Kidney glomerular epithelial cell (primary cell): Measurements from ENCODE around the gene FMN1.

Experiments used
- DNase-seq: peaks from one replicate; lab custom pipeline; 2025; lab: John Stamatoyannopoulos, UW

Gene FMN1

GRCh38 chr15:33198541-33198940 lies 4.0 kb upstream of the FMN1 start:
- DNase-seq = no peak

GRCh38 chr15:33197636-33198035 lies 3.1 kb upstream of the FMN1 start:
- no peak for DNase-seq

- no peak for DNase-seq
Observed at GRCh38 chr15:33194237-33194636, 277 bp downstream of the FMN1 start.

GRCh38 chr15:33191591-33191990 lies 2.9 kb downstream of the FMN1 start:
- no peak for DNase-seq

- DNase-seq = no peak
Observed at GRCh38 chr15:33190539-33190938, 4.0 kb downstream of the FMN1 start.

- no peak for DNase-seq
Observed at GRCh38 chr15:33188641-33189257, 5.8 kb downstream of the FMN1 start.

GRCh38 chr15:33188159-33188558 lies 6.4 kb downstream of the FMN1 start:
- DNase-seq = no peak

GRCh38 chr15:33183334-33183733 lies 11.2 kb downstream of the FMN1 start:
- DNase-seq = no peak

DNA sequence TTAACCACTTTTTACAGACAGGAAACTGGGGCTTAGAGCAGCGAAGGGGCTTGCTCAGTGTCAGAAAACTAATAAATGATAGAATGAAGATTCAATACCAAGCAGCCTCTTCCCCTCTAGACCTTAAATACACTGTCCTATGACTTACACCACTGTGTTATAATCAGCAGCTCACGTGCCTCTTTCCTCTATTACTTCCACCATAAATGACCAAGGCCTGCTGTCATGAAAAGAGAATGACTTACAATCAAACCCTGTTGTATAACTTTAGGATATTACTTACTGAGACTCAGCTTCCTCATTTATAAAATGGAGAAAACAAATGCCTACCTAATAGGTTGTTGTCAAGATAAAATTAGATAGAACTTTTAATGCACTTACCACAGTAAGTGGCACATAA lies 11.6 kb downstream of the FMN1 start:
- DNase-seq = no peak

- DNase-seq = no peak
Observed at GRCh38 chr15:33182278-33182905, 12.1 kb downstream of the FMN1 start.

GRCh38 chr15:33179874-33180273 lies 14.6 kb downstream of the FMN1 start:
- no peak for DNase-seq

- no peak for DNase-seq
Observed at GRCh38 chr15:33171202-33171601, 23.3 kb downstream of the FMN1 start.

DNA sequence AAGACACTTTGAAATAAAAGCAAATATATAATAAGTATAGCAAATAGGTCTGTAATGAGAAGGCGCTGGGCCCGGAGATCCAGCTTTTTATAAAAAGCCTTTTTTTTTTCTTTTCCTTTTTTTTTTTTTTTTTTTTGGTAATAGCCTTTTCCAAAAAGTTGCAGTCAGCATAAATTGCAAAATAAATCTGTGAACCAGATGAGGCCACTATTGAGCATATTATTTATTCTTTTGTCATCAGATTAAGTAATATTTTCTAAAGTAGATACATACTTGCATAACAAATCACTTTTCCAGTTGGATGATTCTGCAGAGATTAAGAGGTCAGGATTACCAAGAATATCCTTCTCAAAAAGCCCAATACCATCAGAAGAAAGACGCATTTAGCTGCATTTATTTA lies 24.9 kb downstream of the FMN1 start:
- DNase-seq = no peak

- DNase-seq = no peak
Observed at GRCh38 chr15:33168444-33168843, 26.1 kb downstream of the FMN1 start.

GRCh38 chr15:33163816-33164215 lies 30.7 kb downstream of the FMN1 start:
- DNase-seq = no peak

DNA sequence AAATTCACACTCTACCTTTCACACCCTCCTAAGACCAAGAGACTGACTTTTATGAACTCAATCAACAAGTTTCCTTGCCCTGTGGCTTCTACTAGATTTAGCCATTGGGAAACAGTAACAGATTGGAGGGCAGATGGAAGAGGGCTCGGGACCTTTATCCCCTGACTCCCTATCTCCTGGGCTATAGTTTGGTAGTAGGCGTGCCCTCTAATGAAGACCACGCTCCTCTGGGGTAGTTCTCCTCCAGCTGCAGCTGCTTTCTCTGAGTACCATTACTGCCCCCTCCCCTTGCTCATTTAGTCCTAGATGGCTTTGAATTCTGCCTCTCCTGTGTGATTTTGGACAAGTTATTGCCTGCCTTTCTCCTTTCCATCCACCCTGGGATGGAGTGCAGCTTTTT lies 33.3 kb downstream of the FMN1 start:
- no peak for DNase-seq

DNA sequence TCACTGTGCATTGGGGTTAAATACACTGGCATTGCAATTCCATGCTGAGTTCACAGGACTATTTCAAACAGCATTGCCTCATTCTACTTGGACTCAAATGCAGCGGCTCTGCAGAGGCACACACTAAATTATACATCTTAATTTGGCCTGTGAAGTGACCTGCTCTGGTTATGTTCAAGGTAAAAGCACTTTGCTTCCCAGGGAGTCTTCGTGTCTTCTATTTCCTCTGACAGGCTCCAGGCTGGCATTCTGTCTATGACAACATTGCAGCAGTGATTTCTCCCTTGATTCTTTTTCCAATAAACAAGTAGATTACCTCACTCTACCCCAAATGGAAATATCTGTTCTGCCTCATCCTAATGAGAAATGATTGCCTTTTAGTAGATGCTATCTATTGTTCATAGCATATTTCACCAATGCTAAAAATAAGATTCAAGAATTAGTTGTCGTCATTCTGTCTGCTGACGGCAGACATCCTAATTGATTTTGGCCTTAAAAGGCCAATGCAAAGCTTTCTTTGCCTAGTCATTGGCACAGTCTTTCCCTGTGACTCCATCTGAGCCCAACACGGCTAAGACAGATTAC lies 33.8 kb downstream of the FMN1 start:
- DNase-seq = no peak

GRCh38 chr15:33159726-33160453 lies 34.6 kb downstream of the FMN1 start:
- DNase-seq = no peak

GRCh38 chr15:33158366-33158765 lies 36.1 kb downstream of the FMN1 start:
- DNase-seq = no peak

DNA sequence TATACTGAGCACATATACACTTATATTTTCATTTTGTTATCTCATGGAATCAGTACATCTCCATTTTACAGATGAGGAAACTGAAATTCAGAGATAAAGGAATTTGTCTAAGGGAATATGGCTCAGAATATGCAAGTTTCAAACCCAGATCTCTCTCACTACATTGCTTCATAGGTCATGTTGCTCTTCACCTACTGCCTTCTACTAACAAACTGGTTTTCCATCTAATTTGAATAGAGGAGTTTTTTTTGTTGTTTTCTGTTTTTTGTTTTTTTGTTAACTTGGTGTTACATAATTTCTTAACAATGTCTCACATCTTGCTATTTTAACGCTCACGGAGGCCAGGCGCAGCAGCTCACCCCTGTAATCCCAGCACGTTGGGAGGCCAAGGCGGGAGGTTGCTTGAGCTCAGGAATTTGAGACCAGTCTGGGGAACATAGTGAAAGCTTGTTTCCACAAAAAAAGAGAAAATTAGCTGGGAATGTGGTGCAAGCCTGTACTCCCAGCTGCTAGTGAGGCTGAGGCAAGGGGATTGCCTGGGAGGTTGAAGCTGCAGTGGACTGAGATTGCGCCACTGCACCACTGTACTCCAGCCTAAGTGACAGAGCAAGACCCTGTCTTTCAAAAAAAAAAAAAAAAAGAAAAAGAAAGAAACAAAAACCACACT lies 37.0 kb downstream of the FMN1 start:
- DNase-seq = no peak

- DNase-seq = no peak
Observed at GRCh38 chr15:33155691-33156420, 38.7 kb downstream of the FMN1 start.
